Measurements from ENCODE around the gene PFDN6. TPM values are rescaled to one million over a fixed set of nuclear protein-coding genes. Genes with fewer than 3 reads are reported as not detected.
"Not testable (repeated sequence)": the region's sequence is repeated elsewhere in the genome, so short reads cannot be mapped to it uniquely, and the experiment has no call there.

The PFDN6 gene
- 71.8 and 79.6 TPM in 2 replicates for total RNA-seq

DNA sequence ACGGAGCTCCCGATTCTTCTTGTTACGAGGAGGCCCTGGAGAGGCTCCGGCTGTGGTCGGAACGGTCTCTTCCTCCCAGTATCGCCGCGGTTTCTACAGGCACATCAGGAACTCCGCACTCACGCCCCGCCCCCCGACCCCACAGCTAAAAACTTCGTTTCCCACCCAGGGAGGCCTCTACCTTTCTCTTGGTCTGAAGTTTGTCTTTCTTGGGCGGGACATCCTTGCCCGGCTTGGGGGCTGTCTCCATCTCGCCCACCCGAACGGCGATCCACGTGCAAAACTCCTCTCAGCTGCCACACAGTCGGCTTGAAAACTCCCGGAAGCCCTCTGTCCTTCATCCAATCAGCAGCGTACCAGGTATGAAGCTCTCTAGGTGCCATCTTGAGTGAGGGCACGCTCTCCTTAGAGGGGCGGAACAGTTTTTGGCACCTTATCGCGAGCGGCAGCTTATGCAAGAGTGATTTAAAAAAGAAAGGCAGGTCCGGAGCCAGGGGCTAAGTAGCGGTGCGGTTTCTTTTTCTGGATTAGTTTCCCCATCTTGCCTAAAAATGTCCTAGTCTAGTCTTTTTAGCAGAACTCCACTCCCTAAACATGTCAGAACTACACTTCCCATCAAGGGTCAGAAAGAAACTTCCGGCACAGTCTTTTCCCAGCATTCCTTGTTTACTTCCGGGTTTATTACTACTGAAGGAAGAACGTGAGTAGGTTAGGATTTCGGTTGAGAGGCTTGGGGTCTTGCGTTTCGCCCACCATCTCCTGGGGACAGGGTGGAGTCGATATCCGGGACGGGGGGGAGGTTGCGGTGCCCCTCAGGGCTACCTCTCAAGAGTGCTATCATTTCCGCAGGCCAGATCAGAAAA lies at the start of gene PFDN6, which contains the start of gene WDR46:
TSS of gene PFDN6 (plus strand) at position 681 of the 863 bp plus-strand sequence. CDS start 256 bp downstream, outside the sequence.
TSS of gene WDR46 (minus strand) at position 319 of the 863 bp plus-strand sequence. CDS start at position 250, 69 bp downstream.
- intact Hi-C loops (cut with micrococcal nuclease): loop anchor here (1.0 kb wide), 12 partner anchors 10 to 165 kb away; partner anchors contain the start of genes B3GALT4, CUTA, KIFC1 and RING1

DNA sequence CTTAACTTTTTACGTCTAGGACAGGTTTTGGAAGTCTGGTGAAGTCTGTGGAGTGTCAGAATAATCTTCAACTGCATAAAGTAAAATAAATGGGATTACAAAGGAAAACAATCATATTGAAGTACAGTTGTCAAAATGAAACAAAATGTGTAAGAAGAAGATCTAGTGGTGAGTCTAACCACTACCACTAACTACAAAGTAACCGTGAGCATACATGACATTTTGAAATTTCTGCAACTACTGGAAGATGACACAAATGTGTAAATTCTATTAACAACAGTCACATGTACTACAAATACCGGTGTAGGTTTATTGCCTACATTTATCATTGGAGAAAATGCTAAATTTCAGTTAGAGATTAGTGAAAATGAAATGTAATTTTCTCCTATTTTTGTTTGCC lies 47.4 kb upstream of the PFDN6 start:
- intact Hi-C loops (cut with micrococcal nuclease): no loop called here

DNA sequence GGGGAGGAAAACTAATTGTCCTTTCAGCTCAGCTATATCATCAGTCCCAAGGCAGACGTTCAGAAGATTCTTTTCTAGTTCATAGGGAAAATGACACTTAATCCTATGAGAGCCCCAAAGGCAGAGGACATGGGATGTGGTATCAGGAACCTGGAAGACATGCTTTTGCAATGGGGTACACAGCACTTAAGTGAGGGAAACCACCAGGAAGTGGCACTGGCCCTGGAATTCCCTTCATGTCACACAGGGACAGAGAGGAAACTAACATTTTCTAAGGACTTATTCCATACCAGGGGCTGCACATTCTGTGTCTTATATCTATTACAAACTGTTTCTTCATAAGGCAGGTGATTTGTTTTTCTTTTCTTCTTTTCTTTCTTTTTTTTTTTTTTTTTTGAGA lies 45.9 kb upstream of the PFDN6 start:
- intact Hi-C loops (cut with micrococcal nuclease): no loop called here

DNA sequence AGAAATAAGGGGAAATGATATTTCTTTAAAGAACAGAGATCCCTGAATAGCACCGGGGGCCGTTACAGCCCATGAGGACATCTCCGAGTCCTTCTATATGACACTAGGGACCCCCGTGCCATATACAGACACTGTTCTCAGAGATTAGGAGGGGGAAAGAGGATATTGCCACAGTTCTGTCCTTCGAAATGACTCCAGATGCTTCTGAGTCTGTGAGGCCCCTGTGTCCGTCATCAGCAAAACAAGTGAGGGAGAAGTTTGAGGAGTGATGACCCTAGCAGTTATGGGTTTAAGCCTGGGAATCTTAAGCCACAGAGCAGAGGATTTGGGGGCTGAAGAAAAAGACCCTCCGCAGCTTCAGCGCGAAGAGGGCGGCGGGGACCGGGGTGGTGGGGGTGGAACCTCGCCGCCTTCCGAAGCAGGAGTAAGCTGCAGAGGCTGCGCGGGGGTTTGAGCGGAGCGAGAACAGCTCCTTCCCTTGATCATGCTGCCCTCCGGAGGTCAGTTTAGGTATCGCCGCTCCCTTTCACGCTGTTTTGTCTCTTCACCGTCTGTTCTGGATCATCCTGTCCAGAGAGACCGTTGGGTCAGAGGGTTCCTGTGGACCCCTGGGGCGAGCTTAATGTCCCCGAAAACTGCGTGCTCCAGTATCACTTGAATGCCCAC lies 41.3 kb upstream of the PFDN6 start:
- intact Hi-C loops (cut with micrococcal nuclease): loop anchor here (1.0 to 5.0 kb wide), 11 partner anchors 44 to 403 kb away; partner anchors contain the start of genes HLA-DMB, HLA-DPB1, HSD17B8 and PSMB8

DNA sequence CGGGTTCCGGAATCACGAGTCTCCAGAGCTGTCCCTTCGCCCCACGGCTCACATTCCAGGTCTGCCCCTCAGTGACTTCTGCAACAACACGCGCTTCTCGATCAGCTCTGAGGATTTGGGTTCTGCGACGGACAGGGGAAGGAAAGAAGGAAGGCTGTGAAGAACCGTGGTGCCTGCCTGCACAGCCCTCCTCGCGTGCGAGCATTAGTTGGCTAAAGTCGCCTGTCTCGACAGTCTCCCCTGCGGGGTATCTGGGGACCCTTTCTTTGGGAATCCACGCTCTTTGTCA lies 40.8 kb upstream of the PFDN6 start:
- intact Hi-C loops (cut with micrococcal nuclease): loop anchor here (1.0 to 5.0 kb wide), 11 partner anchors 44 to 404 kb away; partner anchors contain the start of genes HLA-DMB, HLA-DPB1, HSD17B8 and PSMB8

DNA sequence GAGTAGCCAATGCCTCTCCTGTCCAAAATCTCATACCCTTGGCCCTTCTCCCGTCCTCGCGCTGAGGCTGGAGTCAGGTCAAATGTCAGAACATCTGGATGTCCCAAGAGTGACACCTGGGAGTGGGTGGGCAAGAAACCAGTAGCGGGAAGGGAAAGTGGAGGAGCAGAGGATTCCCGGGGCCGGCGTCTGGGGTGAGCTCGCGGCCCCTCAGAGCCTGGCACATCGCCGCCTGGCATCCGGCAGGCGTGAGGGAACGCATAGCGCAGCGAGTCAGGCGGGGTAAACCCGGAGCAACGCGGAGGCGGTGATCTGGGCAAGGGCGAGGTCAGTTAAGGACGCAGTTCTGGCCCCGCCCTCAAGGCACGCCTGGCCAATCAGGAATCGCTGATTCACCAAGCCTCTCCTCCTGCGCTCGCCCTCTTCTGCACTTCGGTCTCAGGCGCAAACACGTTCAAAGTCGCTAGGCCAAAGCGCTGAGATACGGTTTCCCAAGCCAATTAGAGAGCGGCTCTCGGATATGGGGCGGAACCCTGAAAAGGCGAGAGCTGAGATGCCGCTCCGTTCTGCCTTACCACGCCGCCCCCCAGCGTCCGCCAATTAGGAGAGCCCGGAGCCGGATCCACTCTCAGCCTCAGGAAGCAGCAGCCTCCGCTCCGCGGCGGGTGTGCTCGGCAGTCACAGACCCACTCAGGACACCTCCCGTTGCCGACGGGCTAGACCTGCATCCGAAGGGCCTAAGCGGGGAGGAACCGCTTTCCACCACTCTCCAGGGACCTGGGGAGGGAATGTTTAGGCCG lies 40.3 kb upstream of the PFDN6 start:
- intact Hi-C loops (cut with micrococcal nuclease): loop anchor here (1.0 to 5.0 kb wide), 20 partner anchors 22 to 1119 kb away; partner anchors contain the start of genes B3GALT4, FKBPL, HLA-DMB and HLA-DPB1

GRCh38 chr6:33249732-33250630 lies 39.4 kb upstream of the PFDN6 start:
- intact Hi-C loops (cut with micrococcal nuclease): loop anchor here (1.0 to 5.0 kb wide), 14 partner anchors 21 to 1120 kb away; partner anchors contain the start of genes B3GALT4, FKBPL, HLA-DMB and KIFC1

- intact Hi-C loops (cut with micrococcal nuclease): no loop called here
Observed at GRCh38 chr6:33250731-33251130, 38.7 kb upstream of the PFDN6 start.

- intact Hi-C loops (cut with micrococcal nuclease): no loop called here
Observed at GRCh38 chr6:33251395-33252012, 37.9 kb upstream of the PFDN6 start.

DNA sequence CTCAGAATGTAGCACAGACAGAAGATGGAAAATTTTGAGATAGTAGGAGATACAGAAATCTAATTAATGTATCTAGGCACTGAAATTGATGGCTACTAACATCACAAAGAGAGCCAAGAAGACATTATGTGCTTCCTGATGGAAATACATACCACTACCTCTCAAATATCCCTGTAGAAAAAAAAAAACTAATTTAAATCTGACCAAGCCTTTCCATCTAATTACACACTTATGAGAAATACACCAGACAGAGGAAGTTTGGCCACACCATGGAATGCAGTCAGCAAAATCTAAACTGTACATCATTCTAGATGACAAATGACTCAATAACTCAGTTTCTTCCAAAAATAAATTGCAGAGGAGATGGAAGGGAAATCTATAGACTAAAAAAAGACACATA lies 36.6 kb upstream of the PFDN6 start:
- intact Hi-C loops (cut with micrococcal nuclease): no loop called here

DNA sequence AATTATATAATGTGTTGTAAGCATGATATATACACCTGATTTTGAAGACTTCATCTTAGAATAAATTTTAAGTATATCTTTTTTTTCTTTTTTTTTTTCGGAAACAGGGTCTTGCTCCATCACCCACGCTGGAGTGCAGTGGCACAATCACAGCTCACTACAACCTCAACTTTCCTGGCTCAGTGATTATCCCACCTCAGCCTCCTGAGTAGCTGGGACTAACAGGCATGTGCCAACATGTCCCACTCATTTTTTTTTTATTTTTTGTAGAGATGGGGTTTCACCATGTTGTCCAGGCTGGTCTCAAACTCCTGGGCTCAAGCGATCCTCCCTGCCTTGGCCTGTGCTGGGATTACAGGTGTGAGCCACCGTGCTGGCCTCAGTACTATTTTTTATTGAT lies 34.8 kb upstream of the PFDN6 start:
- intact Hi-C loops (cut with micrococcal nuclease): no loop called here

DNA sequence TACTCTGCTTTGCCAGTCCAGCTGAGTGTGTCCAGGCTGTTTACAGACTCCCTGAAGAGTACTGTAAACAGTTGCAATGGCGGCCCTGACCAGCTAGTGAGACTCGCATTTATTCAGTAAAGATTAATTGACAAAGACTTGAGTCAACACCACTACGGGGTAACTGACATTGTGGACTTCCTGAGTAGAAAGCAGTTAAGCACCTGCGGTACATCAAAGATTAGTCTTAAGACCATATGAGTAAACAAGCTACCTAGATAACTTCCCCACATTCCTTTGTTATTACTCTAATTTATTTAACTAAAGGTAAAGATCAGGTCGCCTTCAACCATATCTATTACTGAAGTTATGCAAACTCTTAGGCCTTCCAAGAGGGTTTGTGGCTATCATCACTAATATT lies 30.4 kb upstream of the PFDN6 start:
- intact Hi-C loops (cut with micrococcal nuclease): no loop called here

DNA sequence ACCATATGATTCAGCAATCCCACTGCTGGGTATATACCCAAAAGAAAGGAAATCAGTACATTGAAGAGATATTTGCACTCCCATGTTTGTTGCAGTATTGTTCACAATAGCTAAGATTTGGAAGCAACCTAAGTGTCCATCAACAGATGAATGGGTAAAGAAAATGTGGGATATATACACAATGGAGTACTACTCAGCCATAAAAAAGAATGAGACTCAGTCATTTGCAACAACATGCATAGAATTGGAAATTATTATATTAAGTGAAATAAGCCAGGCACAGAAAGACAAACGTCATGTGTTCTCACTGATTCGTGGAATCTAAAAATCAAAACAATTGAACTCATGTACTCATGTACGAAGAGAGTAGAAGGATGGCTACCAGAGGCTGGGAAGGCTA lies 26.9 kb upstream of the PFDN6 start:
- intact Hi-C loops (cut with micrococcal nuclease): not testable (repeated sequence)

DNA sequence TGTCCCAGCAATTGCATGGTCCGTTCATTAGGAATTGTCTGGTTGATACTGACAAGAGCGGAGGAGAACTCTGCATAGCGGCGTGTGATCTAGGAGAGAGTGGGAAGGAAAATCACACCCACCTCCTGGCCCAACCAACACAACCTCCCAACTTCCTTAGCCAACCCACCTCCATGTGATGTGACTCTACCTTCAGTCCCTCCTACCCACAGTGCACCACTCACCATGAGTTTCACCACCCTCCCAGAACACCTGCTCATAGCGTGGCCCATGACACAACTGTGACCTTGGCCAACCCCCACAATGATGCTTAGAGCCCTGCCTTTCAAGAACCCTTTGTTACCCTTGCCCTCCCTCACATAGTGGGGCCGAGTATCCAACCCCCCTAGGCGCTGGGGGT lies 25.4 kb upstream of the PFDN6 start:
- intact Hi-C loops (cut with micrococcal nuclease): no loop called here

DNA sequence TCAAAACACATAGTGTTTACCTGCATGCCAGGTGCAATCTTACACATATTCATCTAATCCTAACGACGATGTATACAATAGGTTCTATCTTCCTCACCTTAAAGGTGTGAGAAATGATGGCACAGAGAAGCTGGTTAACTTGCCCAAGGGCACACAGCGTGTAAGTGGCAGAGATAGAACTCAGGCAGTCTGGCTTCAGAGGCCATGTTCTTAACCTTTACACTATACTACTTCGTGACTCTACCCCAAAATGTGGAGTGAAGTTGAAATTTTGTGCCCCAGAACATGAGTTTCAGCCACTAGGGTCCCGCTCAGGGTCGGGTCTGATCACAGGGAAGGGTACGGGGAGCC lies 18.3 kb upstream of the PFDN6 start:
- intact Hi-C loops (cut with micrococcal nuclease): loop anchor here (1.0 to 10.0 kb wide), 11 partner anchors 22 to 1316 kb away; partner anchors contain the start of genes ATF6B, CUTA, GPSM3 and NELFE

DNA sequence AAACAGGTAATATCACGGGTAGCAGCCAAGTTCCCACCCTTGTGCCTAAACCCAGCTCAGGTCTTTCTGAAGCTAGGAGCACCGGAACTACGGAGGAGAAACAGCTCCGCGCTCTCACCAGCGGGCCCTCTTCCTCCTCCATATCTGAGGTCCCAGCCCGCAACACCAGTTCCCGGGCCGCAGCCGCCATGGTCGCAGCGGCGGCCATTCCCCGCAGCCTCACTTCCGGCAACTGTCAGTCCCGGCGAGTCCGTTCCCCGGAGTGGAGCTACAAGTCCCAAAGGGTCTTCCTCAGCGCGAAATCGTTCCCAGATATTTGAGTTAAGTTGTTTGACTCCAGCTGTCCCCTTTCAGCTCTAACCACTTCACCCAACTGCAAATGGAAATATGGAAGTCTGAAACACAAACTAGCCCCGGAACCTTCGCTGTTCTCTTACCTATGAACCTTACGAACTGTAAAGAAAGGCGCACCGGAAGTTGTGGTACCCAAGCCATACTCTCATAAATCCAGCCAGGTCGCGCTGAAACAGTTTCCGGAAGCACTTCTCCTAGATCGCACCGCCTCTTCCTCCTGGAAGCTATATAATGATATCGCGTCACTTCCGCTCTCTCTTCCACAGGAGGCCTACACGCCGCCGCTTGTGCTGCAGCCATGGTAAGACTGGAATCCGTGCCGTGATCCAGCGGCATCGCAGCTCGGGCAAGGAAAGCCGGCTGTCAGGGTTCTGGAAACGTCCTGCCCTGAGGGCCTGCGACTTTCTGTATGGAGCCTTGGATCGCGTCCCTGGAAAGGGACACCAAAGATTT lies 17.7 kb upstream of the PFDN6 start, which contains the start of the genes RPS18 and VPS52:
TSS of gene RPS18 (plus strand) at position 608 of the 807 bp plus-strand sequence. CDS start at position 653, 45 bp downstream.
TSS of gene VPS52 (minus strand) at position 409 of the 807 bp plus-strand sequence. CDS start at position 208, 201 bp downstream.
- intact Hi-C loops (cut with micrococcal nuclease): loop anchor here (1.0 to 10.0 kb wide), 16 partner anchors 18 to 1317 kb away; partner anchors contain the start of genes ATF6B, CUTA, GPSM3 and KIFC1

DNA sequence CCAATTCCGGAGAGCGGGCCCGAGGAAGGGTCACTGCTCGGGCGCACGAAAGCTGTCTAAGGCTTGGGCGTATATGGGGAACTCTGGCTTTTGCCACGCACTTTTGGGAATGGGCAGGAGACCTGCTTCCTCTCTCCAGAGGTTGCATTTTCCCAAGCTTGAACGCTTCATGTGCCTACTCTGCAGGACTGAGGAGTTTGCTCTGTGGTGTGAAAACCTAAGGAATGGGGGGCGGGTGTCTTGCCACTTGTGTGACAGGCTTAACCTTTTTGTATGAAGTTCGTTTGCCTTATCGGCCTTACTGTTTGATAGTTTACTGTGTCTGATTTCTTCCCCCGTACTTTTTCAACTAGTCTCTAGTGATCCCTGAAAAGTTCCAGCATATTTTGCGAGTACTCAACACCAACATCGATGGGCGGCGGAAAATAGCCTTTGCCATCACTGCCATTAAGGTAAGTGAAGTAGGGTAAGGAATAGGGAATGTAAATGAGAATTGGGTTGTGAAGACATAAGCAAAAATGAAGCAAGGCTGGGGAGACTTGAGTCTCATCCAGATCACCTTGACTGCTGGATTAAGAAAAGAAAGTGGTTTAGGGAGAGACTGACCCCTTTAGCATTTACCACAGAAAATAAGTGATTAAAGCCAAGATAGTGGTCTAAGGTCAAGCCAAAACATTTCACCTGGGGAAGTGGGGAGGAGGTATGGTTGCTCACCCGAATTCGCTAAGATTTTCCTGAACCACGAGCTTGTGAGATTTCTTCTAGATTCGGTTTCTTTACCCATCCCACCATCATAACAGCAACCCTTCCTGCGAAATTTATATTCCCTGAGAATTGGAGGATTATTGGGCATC lies 16.9 kb upstream of the PFDN6 start:
- intact Hi-C loops (cut with micrococcal nuclease): loop anchor here (1.0 to 10.0 kb wide), 8 partner anchors 17 to 1318 kb away; partner anchors contain the start of genes ATF6B, GPSM3, KIFC1 and NELFE

All from T-helper 1 cell treated with Interleukin-12 subunit alpha and Interleukin-12 subunit beta and Interleukin-4 antibody, amounts not matched to agents 30 ng/mL and 1 ng/mL, for 36 hours (primary cell).